Astrocyte (in vitro differentiated cells and primary cell): Measurements from ENCODE around the gene UBE2G2.

Source experiments
- EZH2 ChIP-seq: IDR thresholded peaks from 2 replicates; pipeline ENCODE4 v1.6.1; 2012; ENCODE audit warnings: mild to moderate bottlenecking, low read length, inconsistent platforms; ENCODE audit not compliant: insufficient read depth
- TF ChIP-seq, protein P1 (sequence below): IDR thresholded peaks from 2 replicates; pipeline ENCODE4 v1.5.1; 2011; ENCODE audit warnings: low read depth, mild to moderate bottlenecking, inconsistent platforms, low read length, moderate library complexity; ENCODE audit not compliant: insufficient read depth

DNA sequence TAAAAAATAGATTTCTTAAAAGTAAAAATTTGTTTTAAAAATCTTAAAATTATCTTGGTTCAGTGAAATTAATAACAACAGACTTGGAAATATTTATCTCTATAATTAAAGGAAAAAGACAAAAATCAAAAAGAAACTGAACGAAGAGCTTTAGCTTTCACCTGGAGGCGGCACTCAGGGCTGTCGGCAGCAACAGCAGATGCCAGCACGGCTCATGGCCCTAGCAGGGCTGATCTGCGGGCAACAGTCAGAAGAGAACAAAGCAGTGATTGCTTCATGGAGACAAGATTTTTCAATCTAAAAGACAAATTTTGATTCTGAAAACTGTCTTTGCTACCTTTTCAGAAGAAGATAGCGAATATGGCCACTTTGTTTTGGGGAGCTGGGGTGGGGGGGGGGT, 22.6 kb downstream of the UBE2G2 start:
- TF ChIP-seq, protein P1, sequence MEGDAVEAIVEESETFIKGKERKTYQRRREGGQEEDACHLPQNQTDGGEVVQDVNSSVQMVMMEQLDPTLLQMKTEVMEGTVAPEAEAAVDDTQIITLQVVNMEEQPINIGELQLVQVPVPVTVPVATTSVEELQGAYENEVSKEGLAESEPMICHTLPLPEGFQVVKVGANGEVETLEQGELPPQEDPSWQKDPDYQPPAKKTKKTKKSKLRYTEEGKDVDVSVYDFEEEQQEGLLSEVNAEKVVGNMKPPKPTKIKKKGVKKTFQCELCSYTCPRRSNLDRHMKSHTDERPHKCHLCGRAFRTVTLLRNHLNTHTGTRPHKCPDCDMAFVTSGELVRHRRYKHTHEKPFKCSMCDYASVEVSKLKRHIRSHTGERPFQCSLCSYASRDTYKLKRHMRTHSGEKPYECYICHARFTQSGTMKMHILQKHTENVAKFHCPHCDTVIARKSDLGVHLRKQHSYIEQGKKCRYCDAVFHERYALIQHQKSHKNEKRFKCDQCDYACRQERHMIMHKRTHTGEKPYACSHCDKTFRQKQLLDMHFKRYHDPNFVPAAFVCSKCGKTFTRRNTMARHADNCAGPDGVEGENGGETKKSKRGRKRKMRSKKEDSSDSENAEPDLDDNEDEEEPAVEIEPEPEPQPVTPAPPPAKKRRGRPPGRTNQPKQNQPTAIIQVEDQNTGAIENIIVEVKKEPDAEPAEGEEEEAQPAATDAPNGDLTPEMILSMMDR = no peak
- TF ChIP-seq EZH2 = no peak
